ENCODE data around the gene IGFBP5.

DNA sequence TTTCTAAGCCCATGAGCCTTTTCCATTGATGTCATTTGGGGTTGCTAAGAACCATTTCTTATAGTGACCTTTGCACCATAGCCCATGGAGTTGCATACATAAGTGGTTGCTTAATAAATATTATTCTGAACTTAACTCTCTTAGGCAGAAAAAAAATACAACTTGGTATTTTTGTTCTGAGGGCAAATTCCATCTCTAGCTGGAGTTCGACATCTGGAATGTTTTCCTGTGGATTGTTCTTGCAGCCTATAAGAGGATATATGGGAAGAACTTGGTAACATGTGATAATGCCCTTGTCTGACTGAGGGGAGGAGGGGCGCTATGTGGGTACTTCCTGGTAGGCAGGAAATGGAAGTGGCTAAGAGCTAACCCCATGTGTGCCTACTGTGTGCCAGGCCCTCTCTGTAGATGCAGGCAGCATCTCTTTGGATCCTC lies 41.4 kb downstream of the IGFBP5 start:
- TF ChIP-seq, protein P1, sequence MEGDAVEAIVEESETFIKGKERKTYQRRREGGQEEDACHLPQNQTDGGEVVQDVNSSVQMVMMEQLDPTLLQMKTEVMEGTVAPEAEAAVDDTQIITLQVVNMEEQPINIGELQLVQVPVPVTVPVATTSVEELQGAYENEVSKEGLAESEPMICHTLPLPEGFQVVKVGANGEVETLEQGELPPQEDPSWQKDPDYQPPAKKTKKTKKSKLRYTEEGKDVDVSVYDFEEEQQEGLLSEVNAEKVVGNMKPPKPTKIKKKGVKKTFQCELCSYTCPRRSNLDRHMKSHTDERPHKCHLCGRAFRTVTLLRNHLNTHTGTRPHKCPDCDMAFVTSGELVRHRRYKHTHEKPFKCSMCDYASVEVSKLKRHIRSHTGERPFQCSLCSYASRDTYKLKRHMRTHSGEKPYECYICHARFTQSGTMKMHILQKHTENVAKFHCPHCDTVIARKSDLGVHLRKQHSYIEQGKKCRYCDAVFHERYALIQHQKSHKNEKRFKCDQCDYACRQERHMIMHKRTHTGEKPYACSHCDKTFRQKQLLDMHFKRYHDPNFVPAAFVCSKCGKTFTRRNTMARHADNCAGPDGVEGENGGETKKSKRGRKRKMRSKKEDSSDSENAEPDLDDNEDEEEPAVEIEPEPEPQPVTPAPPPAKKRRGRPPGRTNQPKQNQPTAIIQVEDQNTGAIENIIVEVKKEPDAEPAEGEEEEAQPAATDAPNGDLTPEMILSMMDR (IDR thresholded peaks at IDR 0.05): no peak
- no peak for TF ChIP-seq POLR2A (IDR thresholded peaks at IDR 0.05)

Measured in sigmoid colon (tissue), 3 donors.